ENCODE data around the gene UVRAG.
"Not testable (repeated sequence)": the region's sequence is repeated elsewhere in the genome, so short reads cannot be mapped to it uniquely, and the experiment has no call there.

The UVRAG gene

DNA sequence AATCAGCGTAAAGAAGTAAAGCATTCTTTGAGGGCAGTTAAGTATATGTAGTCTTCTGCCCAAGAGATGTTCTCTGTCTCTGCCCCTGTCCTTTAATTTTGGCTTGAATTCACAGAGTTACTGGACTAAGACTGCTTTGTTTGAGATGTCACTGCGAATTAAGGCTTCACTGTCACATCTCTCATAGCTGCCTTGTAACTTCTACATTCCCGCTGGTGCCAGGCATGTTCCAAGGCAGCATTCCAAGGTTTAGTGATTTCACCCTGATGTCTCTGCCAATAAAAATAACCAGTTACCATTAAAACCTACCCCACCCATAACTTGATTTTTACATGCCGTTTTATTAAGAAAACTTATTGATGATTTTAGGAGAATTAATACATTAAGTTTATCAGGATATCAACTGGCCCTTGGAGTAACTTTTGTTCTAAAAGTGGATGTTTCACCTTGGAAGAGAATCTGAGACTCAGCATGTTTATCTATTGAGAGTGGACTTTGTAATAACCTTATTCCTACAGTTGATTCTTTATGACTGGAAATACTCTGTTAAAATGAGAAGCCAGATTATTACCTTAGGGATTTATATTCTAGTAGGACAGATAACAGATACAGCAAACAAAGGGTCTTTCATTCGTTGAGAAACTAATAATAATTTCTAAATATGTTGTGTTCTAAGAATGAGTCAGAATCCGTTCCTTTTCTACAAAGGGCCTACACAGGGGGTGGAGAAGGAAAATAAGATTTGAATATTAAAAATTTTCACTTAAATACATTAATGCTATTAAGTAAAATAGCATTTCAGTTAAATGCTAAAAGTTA lies 110.2 kb downstream of the UVRAG start:
- DNase-seq (ENCODE audit: low read depth): no peak

DNA sequence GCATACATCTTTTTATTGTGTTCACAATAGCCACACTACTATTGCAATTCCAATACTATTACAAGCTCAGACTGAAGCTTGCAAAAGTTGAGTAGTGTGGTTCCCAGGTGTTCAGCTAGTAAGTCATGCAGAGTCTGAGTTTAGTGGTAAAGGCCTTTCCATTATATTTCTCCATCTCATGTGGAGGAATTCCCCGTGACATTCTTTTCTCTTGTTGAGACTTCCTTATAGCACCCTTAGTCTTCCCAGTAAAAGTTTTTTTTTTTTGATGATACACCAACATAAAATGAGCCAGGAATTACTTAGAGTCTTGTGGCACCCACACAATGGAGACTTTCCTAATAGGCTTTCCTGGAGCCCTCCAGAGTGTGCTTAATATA lies 110.8 kb downstream of the UVRAG start:
- DNase-seq (ENCODE audit: low read depth): no peak

DNA sequence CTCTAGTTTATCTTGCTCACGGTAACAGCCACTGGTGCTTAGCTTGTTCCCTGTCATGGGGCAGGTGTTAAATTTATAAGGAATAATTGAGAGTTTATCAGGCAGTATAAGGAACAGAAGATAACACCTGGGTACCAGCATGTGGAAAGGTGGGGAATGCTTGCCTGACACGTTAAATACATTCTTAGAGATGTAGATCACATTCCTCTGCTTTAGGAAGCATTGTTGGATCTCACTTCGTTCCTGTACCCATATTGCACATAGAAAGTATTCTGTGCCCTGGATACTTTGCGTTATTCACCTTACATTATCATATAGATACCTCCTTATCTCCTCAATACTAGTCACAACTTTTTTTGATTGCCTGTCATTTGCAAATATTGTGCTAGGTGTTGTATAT lies 114.7 kb downstream of the UVRAG start:
- DNase-seq (ENCODE audit: low read depth): no peak

DNA sequence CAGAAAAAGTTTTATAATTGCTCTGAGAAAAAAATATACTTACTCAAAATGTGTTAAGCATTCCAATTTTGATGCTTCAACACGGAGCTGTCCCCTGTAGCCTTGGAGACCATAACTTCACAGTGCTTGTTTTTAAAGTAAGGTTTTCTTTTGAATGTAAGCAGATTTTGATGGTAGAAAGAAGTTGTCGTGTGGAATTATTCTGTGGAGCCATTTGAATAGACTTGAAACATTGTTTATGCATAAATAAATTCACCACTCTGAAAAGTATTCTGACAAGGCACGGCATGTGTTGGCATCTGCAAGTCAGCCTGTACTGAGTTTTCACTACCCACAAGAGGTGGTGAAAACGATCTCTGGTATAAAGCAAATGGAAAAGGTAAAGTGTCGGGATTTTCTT lies 115.5 kb downstream of the UVRAG start:
- DNase-seq (ENCODE audit: low read depth): no peak

DNA sequence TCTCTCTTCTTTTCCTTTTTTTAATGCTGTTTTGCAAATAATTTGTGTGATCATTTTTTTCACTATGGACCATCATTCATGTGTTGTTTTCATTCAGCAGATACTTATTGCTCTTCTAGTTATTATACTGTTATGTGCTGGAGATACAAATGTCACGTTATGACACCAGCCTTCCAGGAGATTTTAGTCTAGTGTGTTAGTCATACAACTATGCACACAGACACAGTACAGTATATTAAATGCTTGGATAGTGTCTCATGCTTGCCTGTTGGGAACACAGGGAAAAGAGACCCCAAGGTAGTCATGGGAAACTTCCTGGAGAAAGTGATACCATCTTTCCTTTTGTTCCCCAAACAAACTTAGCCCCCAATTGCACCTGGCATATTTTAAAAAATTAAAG lies 116.1 kb downstream of the UVRAG start:
- no peak for DNase-seq (ENCODE audit: low read depth)

DNA sequence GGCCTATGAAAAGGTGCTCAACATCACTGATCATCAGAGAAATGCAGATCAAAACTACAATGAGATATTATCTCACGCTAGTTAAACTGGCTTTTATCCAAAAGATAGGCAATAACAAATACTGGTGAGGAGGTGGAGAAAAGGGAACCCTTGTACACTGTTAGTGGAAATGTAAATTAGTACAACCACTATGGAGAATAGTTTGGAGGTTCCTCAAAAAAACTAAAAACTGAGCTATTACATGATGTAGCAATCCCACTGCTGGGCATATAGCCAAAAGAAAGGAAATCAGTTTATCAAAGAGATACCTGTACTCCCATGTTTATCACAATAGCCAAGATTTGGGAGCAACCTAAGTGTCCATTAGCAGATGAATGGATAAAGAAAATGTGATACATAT lies 118.7 kb downstream of the UVRAG start:
- DNase-seq (ENCODE audit: low read depth): not testable (repeated sequence)

DNA sequence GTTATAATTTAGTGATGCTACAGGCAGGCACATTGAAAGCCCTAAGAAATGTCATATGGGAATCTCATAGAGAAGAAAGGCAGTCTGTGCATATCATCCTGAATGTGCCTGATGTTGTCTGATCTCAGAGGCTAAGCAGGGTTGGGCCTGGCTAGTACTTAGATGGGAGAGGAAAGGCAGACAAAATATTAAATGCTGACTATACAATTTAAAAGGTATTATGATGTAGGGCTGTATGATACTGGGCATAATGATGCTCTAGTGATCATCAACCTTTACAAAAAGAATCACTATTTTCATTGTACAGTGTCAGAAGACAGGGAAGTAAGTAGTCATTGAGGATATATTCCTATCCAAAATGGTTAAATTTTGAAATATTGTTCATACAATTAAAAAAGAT lies 119.8 kb downstream of the UVRAG start:
- no peak for DNase-seq (ENCODE audit: low read depth)

DNA sequence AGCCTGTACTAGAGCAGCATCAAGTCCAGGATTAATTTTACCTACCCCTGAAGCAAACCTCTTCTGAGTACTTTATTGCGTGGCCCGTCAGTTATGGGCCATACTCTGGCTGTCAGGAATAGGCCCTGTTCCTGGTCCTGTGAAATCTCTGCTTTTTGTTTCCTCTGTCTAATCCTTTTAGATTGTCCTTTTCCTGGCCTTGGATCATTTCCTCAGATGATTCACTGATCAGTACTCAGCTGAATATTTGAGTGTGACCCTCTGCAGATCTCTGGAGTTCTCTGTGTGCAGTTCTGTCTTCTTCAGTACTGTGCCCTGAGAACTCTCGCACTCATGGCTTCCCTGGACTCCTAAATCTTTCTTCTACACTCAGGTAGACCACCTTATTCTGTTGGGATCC lies 123.5 kb downstream of the UVRAG start:
- no peak for DNase-seq (ENCODE audit: low read depth)

DNA sequence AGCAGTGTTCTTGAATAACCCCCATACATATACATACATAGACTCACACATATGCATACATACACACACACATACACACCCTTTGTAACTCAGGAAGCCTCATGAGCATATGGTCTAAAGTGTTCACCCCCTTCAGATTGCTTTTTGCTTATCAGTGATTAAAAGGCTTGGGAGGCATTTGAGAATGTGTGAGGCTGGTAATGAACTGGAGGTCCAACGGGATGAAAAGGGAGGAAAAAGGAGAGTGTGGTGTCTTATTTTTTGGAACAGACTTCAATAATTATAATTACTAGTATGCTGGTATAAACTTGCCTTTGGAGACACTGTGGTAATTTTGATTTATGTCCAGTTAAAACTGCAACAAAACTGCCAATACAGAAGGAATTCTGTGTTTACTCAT lies 124.5 kb downstream of the UVRAG start:
- DNase-seq (ENCODE audit: low read depth): no peak

DNA sequence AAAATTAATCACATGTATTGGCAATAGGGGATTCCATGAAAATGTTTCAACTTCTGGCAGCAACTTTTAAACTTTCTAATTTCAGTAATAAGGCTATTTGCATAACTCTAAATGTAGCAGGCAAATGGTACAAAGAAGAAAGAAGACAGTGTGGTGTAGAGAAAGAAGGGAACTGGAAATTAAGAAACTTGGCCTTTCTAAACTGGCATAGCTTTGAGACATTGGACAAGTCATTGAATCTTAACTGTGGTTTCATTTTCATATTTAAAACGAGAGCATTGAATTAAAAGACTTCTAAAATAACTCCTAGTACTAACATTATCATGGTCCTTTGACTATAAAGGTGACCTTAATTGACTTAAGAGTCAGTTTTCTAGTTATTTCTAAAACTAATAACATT lies 125.0 kb downstream of the UVRAG start:
- DNase-seq (ENCODE audit: low read depth): no peak

DNA sequence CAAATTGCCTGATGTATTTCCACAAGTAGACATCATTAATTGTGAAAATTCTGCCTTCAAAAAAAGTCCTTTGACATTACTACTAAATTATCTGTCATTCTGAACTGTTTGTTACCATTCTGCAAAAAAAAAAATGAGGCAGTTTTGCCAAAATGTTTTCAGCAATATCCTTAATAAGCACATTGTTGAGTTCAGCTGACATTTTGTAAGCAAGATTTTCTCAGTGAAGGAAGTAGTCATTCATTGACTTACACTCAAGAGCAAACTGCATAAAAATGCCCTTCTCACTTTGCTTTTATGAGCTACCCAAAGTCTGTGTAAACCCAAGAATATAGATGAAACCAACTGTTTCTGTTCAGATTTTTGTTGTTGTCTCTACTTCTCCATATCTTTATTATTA lies 125.9 kb downstream of the UVRAG start:
- no peak for DNase-seq (ENCODE audit: low read depth)

DNA sequence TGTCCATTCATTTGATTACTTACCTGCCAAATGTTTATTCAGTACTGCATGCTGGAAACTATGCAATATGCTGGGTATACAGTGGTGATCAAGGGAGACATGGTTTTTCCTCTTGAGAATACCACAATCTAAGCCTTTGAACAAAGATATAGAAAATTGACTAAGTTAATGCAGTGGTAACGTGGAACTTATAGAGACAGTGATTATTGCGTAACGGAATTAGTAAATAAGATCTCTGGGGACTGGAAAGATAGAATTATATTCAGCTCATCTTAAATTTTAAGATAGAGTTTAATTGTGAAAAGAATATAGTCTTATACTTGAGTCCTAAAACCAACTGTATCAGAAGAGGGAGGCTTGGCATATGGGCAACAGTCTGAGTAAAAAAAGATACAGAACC lies 129.5 kb downstream of the UVRAG start:
- DNase-seq (ENCODE audit: low read depth): no peak

DNA sequence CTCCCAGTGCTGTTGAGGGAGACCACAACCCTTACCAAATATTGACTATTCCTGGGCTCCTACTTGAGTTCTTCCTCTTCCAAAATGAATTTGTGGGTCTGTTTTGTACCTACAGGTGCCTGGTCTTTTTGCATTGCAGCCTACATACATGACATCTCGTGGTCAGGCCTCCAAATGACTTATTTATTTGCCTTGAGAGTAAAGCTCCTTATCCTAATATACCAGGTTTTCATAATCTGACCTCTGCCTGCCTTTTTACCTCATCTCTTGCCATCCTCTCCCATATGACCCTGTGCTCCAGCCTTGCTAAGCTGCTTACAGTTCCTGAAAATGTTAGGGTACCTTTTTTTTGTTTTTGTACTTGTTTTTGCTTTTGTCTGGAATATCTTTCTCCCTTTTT lies 130.4 kb downstream of the UVRAG start:
- no peak for DNase-seq (ENCODE audit: low read depth)

DNA sequence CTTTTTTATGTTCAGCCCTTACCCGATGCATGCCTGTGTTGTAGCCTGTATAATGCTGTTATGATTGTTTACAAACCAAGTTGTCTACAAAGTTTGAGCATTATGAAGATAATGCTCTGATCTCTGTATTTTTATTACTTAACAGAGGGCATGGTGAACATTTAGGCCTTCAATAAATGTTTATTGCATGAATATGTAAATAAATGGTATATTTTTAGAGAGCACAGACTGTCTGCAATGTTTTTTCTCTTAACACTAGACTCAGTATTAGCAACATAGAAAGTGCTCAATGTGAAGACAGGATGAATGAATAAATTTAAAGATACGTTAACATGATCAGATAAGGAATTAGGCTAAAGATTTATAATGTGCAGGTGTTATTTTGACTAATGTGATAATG lies 130.9 kb downstream of the UVRAG start:
- DNase-seq (ENCODE audit: low read depth): no peak

DNA sequence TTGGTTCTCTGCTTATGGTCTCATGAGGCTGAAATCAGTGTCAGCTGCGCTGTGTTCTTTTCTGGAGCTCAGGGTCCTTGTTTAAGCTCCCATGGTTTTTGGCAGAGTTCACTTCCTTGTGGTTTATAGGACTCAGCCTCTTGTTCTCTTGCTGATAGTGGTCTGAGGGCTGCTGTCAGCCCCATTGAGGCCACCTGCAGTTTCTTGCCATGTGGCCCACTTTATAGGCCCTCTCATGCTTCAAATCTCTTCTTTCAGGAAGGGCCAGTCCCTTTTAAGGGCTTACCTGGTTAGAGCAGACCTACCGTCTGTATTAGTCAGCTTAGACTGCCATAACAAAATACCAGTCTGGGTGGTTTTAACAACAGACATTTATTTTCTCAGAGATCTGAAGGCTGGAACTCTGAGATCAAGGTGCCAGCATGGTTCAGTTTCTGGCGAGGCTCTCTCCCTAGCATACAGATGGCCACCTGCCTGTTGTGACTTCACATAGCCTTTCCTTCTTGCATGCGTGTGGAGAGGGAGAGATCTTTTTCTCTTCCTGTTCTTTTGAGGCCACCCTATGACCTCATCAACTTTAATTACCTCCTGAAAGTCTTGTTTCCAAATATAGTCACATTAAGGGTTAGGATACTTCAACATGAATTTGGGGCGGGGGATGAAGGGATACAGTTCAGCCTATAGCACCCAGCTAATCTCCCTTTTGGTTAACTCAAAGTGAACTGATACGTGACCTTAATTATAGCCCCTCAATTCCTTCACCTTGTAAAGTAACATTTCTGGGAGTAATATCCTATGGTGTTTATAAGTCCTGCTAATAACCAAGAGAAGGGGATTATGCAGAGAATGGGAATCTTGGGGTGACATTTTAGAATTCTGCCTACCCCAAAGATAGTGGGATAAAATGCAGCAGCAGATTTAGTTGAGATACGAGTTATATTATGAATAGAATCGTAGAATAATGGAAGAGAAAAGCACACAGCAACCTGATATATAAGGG lies 131.8 kb downstream of the UVRAG start:
- DNase-seq (ENCODE audit: low read depth): no peak

DNA sequence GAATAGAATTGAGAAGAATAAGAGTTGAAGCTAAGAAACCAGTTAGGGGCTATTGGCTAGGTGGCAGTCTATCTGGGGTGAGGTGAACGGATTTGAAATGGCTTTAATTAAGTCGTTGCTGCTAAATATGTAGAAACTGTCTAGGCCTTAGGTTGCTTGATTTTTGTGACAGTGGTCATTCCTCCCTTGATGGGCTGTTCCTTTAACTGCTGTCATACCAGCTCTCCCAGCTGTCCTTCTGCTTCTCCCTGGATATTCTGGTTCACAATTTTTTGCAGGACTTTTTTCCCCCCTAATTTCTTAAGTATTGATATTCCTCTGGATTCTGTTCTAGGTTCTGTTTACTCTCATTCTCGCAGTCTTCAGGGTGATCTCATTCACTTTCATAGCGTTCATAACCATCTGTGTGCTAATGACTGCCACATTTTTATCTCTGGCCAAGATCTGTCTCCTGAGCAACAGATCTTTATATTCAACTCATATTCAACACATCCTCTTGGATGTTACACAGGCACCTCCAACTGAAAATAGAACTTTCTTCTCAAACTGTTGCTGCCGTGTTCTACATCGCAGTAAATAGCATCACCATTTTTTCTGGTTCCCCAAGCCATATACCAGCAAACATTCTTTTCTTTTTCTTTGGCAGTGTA lies 134.1 kb downstream of the UVRAG start:
- DNase-seq (ENCODE audit: low read depth): no peak

DNA sequence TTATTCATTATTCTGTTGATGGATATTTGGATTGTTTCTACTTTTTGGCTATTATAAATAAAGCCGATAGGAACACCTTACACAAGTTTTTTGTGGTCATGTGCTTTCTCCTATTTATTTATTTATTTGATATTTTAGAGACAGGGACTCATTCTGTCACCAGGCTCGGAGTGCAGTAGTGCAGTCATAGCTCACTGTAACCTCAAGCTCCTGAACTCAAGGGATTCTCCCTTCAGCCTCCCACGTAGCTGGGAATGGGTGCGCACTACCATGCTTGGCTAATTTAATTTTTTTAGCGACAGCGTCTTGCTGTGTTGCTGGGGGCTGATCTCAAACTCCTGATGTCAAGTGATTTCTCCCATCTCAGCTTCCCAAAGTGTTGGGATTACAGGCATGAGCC lies 135.1 kb downstream of the UVRAG start:
- no peak for DNase-seq (ENCODE audit: low read depth)

DNA sequence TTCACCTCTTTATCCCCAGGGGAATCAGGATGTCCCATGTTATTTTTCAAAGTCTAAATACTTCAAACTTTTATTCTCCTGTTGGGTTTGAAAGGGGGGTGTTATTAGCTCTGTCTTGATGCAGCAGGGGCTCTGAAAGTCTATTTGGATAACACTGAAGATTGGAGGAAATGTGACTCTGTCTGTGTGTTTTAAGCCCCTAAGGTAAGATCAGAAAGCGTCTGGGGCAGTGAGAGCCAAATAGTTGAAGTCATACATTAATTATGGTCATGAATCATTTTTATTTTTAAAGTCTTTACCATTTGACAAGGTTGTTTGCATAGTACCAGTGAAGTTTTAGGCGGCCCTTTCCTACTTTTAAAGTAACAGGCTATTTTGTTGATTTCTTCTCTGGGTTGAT lies 139.0 kb downstream of the UVRAG start:
- no peak for DNase-seq (ENCODE audit: low read depth)

DNA sequence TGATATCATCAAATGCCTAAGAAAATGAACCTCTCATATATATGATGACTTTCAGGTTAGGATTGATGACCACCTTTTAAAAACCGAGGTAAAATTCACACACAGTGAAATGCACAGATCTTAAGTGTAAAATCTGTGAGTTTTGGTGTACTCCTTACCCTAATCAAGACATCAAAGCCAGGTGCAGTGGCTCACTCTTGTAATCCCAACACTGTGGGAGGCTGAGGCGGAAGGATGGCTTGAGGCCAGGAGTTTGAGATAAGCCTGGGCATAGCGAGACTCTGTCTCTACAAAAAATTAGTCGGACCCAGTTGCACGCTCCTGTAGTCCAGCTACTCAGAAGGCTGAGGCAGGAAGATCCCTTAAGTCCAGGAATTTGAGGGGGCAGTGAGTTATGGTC lies 140.4 kb downstream of the UVRAG start:
- DNase-seq (ENCODE audit: low read depth): no peak

DNA sequence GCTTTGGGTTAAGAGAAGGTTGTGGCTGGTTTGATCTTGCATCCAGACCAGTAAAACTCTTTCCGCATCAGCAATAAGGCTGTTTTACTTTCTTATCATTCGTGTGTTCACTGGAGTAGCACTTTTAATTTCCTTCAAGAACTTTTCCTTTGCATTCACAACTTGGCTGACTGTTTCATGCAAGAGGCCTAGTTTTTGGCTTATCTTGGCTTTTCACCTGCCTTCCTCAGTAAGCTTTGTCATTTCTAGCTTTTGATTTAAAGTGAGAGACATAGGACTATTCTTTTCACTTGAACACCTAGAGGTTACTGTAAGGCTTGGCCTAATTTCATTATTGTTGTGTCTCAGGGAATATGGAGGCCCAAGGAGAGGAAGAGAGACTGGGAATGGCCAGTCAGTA lies 144.5 kb downstream of the UVRAG start:
- DNase-seq (ENCODE audit: low read depth): no peak

DNA sequence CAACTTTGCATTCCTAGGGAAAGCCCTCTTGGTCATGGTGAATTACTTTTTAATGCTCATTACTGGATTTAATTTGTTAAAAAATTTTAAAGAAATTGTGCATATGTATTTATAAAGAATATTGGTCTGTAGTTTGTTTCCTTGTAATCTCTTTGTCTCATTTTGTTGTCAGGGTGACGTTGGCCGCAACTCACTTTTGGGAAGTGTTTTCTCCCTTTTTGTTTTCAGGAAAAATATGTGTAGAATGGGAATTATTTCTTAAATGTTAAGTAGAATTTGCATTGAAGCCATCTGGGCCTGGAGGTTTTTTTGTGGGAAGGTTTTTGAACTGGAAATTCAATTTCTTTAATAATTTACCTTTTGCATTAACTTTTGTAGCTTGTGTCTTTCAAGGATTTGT lies 149.1 kb downstream of the UVRAG start:
- DNase-seq (ENCODE audit: low read depth): no peak

DNA sequence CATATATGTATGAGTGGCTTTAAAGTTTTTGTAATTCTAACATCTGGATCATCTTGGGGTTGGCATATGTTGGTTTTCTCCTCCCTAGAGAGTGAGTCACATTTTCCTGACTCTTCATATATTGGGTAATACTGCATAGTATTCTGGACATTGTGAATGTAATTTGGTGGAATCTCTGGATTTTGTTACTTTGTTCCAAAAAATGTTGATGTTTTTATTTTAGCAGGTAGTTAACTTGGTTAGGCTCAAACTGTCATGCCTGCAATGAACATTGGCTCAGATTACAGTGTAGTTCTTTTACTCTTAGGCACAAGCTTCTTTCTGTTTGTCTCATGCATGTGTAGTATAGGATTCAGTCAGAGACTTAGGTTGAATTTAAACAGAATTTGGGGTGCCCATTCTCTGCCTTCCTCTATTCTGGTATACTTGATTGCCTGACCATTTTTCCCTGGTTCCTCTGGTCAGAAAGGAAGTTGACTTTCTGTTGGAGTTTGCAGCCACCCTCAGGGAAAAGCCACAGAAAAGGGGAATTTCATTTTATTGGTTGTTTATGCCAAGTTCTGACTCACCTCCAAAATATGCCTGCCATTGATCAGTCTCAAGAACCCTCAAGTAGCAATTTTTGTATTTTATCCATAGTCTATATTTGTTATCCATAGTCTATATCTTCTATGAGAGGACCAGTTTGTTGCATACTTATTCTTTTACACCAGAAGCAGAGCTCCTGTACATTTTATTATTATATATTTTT lies 151.7 kb downstream of the UVRAG start:
- no peak for DNase-seq (ENCODE audit: low read depth)

All from stimulated activated CD8-positive, alpha-beta memory T cell treated with anti-CD3 and anti-CD28 coated beads, Interleukin-4, amount 100 ng/mL, for 24 hours (primary cell).